Neural progenitor cell (in vitro differentiated cells): ENCODE measurements around the gene FAM9C. TPM values are rescaled to one million over a fixed set of nuclear protein-coding genes. Genes with fewer than 3 reads are reported as not detected.
"Not testable (repeated sequence)": the region's sequence is repeated elsewhere in the genome, so short reads cannot be mapped to it uniquely, and the experiment has no call there.

Experiments
- DNase-seq: peaks from one replicate; pipeline ENCODE4 v3.0.0-alpha.2; 2016; ENCODE audit warnings: low spot score
- H2AFZ ChIP-seq: fragments of 200-600 bp; sonication (generic); replicated peaks from 2 replicates; pipeline ENCODE4 v1.6.1; 2016; ENCODE audit warnings: antibody characterized with exemption
- H3F3A ChIP-seq: fragments of 200-600 bp; sonication (generic); 2 replicates; pipeline ENCODE4 v1.6.1; 2016; ENCODE audit warnings: antibody characterized with exemption, low read depth
- H3K27ac ChIP-seq: fragments of 200-600 bp; sonication (generic); 2 replicates; pipeline ENCODE4 v1.5.1; 2016; ENCODE audit warnings: mild to moderate bottlenecking
- H3K27me3 ChIP-seq: fragments of 200-600 bp; sonication (generic); 2 replicates; pipeline ENCODE4 v1.6.1; 2016; ENCODE audit warnings: mild to moderate bottlenecking, moderate library complexity
- H3K36me3 ChIP-seq: fragments of 200-600 bp; sonication (generic); 2 replicates; pipeline ENCODE4 v1.5.1; 2016
- H3K4me1 ChIP-seq: fragments of 200-600 bp; sonication (generic); 2 replicates; pipeline ENCODE4 v1.6.1; 2016; ENCODE audit warnings: mixed run types
- H3K4me2 ChIP-seq: fragments of 200-600 bp; sonication (generic); 2 replicates; pipeline ENCODE4 v1.6.1; 2016
- H3K4me3 ChIP-seq: fragments of 200-600 bp; sonication (generic); 2 replicates; pipeline ENCODE4 v1.5.1; 2016
- H3K79me2 ChIP-seq: fragments of 200-600 bp; sonication (generic); 2 replicates; pipeline ENCODE4 v1.6.1; 2016; ENCODE audit warnings: low read depth
- H3K9ac ChIP-seq: fragments of 200-600 bp; sonication (generic); 2 replicates; pipeline ENCODE4 v1.6.1; 2016
- H3K9me3 ChIP-seq: fragments of 200-600 bp; sonication (generic); 2 replicates; pipeline ENCODE4 v1.5.1; 2016; ENCODE audit warnings: low read depth
- H4K20me1 ChIP-seq: fragments of 200-600 bp; sonication (generic); 2 replicates; pipeline ENCODE4 v1.6.1; 2016; ENCODE audit warnings: low read depth
- H3K27ac Mint-ChIP-seq: 3 replicates; pipeline ENCODE4 v1.8.0; 2021; ENCODE audit warnings: mixed read lengths
- H3K27me3 Mint-ChIP-seq: 2 replicates; pipeline ENCODE4 v1.8.0; 2022; ENCODE audit warnings: low read depth, mild to moderate bottlenecking, inconsistent platforms, moderate library complexity, mixed read lengths; ENCODE audit not compliant: insufficient read depth
- H3K36me3 Mint-ChIP-seq: 3 replicates; pipeline ENCODE4 v1.8.0; 2021; ENCODE audit warnings: mixed read lengths
- H3K4me1 Mint-ChIP-seq: 3 replicates; pipeline ENCODE4 v1.8.0; 2021; ENCODE audit warnings: mixed read lengths
- H3K4me3 Mint-ChIP-seq: 3 replicates; pipeline ENCODE4 v1.8.0; 2021; ENCODE audit warnings: mild to moderate bottlenecking, moderate library complexity, mixed read lengths
- H3K9me3 Mint-ChIP-seq: 3 replicates; pipeline ENCODE4 v1.8.0; 2020; ENCODE audit warnings: mixed read lengths
- CTCF ChIP-seq: fragments of 200-600 bp; sonication (generic); IDR thresholded peaks from 2 replicates; pipeline ENCODE4 v1.5.1; 2017; ENCODE audit warnings: antibody characterized with exemption, mild to moderate bottlenecking
- EZH2 ChIP-seq: fragments of 200-600 bp; sonication (generic); IDR thresholded peaks from 2 replicates; pipeline ENCODE4 v1.6.1; 2017; ENCODE audit warnings: antibody characterized with exemption, mild to moderate bottlenecking, moderate library complexity
- EZH2phosphoT487 ChIP-seq: fragments of 200-600 bp; sonication (generic); IDR thresholded peaks from 2 replicates; pipeline ENCODE4 v1.6.1; 2017; ENCODE audit warnings: antibody characterized with exemption
- total RNA-seq: library from RNA; depleted of rRNA; stranded (reverse); fragments of >200 nt; gene quantifications from 2 replicates; pipeline ENCODE4 v1.2.3, GENCODE V29; 2015; ENCODE audit warnings: low replicate concordance

FAM9C gene
- total RNA-seq, 1 donor from 2014 or later: not detected

- no peak overlapping the region for H3K4me3 Mint-ChIP-seq
- peaks cover 5% of the 10 kb centered on the region for H3K9me3 ChIP-seq
Observed at GRCh38 chrX:13066391-13066790, 22.0 kb upstream of the FAM9C start.

GRCh38 chrX:13064599-13065143, 20.3 kb upstream of the FAM9C start:
- Mint-ChIP-seq H3K4me3 (no peak overlapping the region), H3K36me3 (peaks cover 5% of the 10 kb centered on the region), H3K27ac (no peak overlapping the region), H3K9me3 (peaks cover 32% of the 10 kb centered on the region), H3K27me3 (peaks cover 2% of the 10 kb centered on the region), H3K4me1 (peaks cover 4% of the 10 kb centered on the region)
- H3K27ac ChIP-seq: no peak overlapping the region
- H3F3A ChIP-seq: no peaks in the 10 kb centered on the region
- H3K36me3 ChIP-seq: peaks cover 3% of the 10 kb centered on the region
- peaks cover 5% of the 10 kb centered on the region for H3K9me3 ChIP-seq
- no peak overlapping the region for H3K4me3 ChIP-seq
- H3K27me3 ChIP-seq: no peaks in the 10 kb centered on the region
- no peaks in the 10 kb centered on the region for H3K79me2 ChIP-seq
- DNase-seq: no peak
- H2AFZ ChIP-seq: no peak overlapping the region
- TF ChIP-seq CTCF: no peak
- TF ChIP-seq EZH2: no peak
- TF ChIP-seq EZH2phosphoT487: no peak
- peaks cover under 1% of the 10 kb centered on the region for H3K4me1 ChIP-seq
- no peak overlapping the region for H3K9ac ChIP-seq
- H4K20me1 ChIP-seq: no peaks in the 10 kb centered on the region
- H3K4me2 ChIP-seq: no peak overlapping the region

More at GRCh38 chrX:13066391-13066790, 22.0 kb upstream of the FAM9C start:
- Histone ChIP-seq H3K4me1 (no peaks in the 10 kb centered on the region), H3K4me3 (no peak overlapping the region), H4K20me1 (no peaks in the 10 kb centered on the region), H3F3A (no peaks in the 10 kb centered on the region), H2AFZ (no peak overlapping the region), H3K9ac (no peak overlapping the region), H3K27ac (no peak overlapping the region), H3K79me2 (no peaks in the 10 kb centered on the region), H3K27me3 (no peaks in the 10 kb centered on the region), H3K36me3 (no peaks in the 10 kb centered on the region), H3K4me2 (no peak overlapping the region)
- H3K36me3 Mint-ChIP-seq: peaks cover 1% of the 10 kb centered on the region
- TF ChIP-seq EZH2phosphoT487 (no peak), CTCF (no peak), EZH2 (no peak)
- no peak overlapping the region for H3K27ac Mint-ChIP-seq
- no peak for DNase-seq
- peaks cover 2% of the 10 kb centered on the region for H3K27me3 Mint-ChIP-seq
- no peaks in the 10 kb centered on the region for H3K4me1 Mint-ChIP-seq
- H3K9me3 Mint-ChIP-seq: peaks cover 27% of the 10 kb centered on the region

- not testable (repeated sequence) for H3K4me1 ChIP-seq, H3K79me2 ChIP-seq, H3K27ac Mint-ChIP-seq, H3K27ac ChIP-seq, H4K20me1 ChIP-seq, H3K9ac ChIP-seq, H3K4me2 ChIP-seq, H3K36me3 Mint-ChIP-seq, H3F3A ChIP-seq, H3K27me3 Mint-ChIP-seq, H3K27me3 ChIP-seq, H3K9me3 ChIP-seq, H3K4me3 ChIP-seq, H2AFZ ChIP-seq, H3K36me3 ChIP-seq, H3K4me3 Mint-ChIP-seq, DNase-seq
- peaks cover 28% of the 10 kb centered on the region for H3K9me3 Mint-ChIP-seq
- H3K4me1 Mint-ChIP-seq: peaks cover 12% of the 10 kb centered on the region
Observed at GRCh38 chrX:13063124-13063523, 18.7 kb upstream of the FAM9C start.

GRCh38 chrX:13062331-13062730, 17.9 kb upstream of the FAM9C start:
- not testable (repeated sequence) for H3K27me3 ChIP-seq, H3K27ac ChIP-seq, DNase-seq, H3K9ac ChIP-seq, H3K27ac Mint-ChIP-seq, H3K4me1 ChIP-seq, H3K36me3 Mint-ChIP-seq, H2AFZ ChIP-seq, H3K4me3 ChIP-seq, H3F3A ChIP-seq, H3K27me3 Mint-ChIP-seq, H3K36me3 ChIP-seq, H3K79me2 ChIP-seq, H3K9me3 ChIP-seq, H3K4me3 Mint-ChIP-seq, H3K4me2 ChIP-seq, H4K20me1 ChIP-seq
- Mint-ChIP-seq H3K9me3 (peaks cover 23% of the 10 kb centered on the region), H3K4me1 (peaks cover 12% of the 10 kb centered on the region)

- H3K9me3 Mint-ChIP-seq: peaks cover 17% of the 10 kb centered on the region
- H3K9ac ChIP-seq, H3K36me3 Mint-ChIP-seq, H3K79me2 ChIP-seq, H3K27ac Mint-ChIP-seq, H3K36me3 ChIP-seq, H3K4me3 Mint-ChIP-seq, H4K20me1 ChIP-seq, DNase-seq, H3K27ac ChIP-seq, H3K4me3 ChIP-seq, H3K4me2 ChIP-seq, H3K27me3 ChIP-seq, H2AFZ ChIP-seq, H3K9me3 ChIP-seq, H3F3A ChIP-seq, H3K4me1 ChIP-seq, H3K27me3 Mint-ChIP-seq: not testable (repeated sequence)
- H3K4me1 Mint-ChIP-seq: peaks cover 12% of the 10 kb centered on the region
Observed at GRCh38 chrX:13061215-13061708, 16.8 kb upstream of the FAM9C start.
